Measurements from ENCODE around the gene ADH4. TPM values are rescaled to one million over a fixed set of nuclear protein-coding genes. Genes with fewer than 3 reads are reported as not detected.
A peak's percentile ranks its signal among the peaks of the same experiment; 100 is the strongest.
"Not testable (repeated sequence)": the region's sequence is repeated elsewhere in the genome, so short reads cannot be mapped to it uniquely, and the experiment has no call there.

ADH4 gene
- total RNA-seq, 4 donors from 2014 or later = 3.2 TPM; not detected in 3

- Histone ChIP-seq H3K4me3 (no peak overlapping the region), H3K27me3 (no peaks in the 10 kb centered on the region), H3K36me3 (no peaks in the 10 kb centered on the region), H3K27ac (no peak overlapping the region), H3K4me1 (no peaks in the 10 kb centered on the region), H3K9me3 (no peaks in the 10 kb centered on the region)
- no peak for DNase-seq
- TF ChIP-seq, protein P1, sequence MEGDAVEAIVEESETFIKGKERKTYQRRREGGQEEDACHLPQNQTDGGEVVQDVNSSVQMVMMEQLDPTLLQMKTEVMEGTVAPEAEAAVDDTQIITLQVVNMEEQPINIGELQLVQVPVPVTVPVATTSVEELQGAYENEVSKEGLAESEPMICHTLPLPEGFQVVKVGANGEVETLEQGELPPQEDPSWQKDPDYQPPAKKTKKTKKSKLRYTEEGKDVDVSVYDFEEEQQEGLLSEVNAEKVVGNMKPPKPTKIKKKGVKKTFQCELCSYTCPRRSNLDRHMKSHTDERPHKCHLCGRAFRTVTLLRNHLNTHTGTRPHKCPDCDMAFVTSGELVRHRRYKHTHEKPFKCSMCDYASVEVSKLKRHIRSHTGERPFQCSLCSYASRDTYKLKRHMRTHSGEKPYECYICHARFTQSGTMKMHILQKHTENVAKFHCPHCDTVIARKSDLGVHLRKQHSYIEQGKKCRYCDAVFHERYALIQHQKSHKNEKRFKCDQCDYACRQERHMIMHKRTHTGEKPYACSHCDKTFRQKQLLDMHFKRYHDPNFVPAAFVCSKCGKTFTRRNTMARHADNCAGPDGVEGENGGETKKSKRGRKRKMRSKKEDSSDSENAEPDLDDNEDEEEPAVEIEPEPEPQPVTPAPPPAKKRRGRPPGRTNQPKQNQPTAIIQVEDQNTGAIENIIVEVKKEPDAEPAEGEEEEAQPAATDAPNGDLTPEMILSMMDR (IDR thresholded peaks at IDR 0.05) = no peak
- no peak for TF ChIP-seq POLR2A (IDR thresholded peaks at IDR 0.05)
- intact Hi-C loops (cut with DNase I; ENCODE audit: low total_unique reads) = no loop called here
These were observed 40.9 kb downstream of the ADH4 start for GRCh38 chr4:99103166-99103565.

DNA sequence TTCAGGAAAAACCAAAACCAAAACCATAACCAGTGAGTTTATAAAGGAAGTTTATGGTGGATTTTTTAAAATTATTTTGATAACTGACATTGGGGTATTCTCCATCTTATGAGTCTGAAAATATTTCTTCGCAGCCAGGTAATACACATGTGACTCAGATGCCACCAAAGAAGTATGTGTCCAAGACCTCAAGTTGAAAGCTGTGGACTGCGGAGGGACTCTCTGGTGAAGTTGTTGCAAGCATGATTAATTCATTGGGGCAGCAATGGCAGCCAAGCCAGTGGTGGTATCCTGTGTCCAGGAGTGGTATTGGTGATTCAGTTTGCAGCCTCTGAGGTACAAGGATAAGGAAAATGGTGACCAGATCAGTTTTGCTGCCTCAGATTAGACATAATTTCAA lies 41.5 kb downstream of the ADH4 start:
- intact Hi-C loops (cut with DNase I; ENCODE audit: low total_unique reads) = no loop called here
- DNase-seq = no peak
- no peaks in the 10 kb centered on the region for H3K4me1 ChIP-seq

GRCh38 chr4:99100876-99101275 lies 43.2 kb downstream of the ADH4 start:
- no peaks in the 10 kb centered on the region for H3K27me3 ChIP-seq
- intact Hi-C loops (cut with DNase I; ENCODE audit: low total_unique reads) = no loop called here
- no peaks in the 10 kb centered on the region for H3K9me3 ChIP-seq
- no peak for TF ChIP-seq POLR2A (IDR thresholded peaks at IDR 0.05)
- TF ChIP-seq, protein P1 (IDR thresholded peaks at IDR 0.05) = no peak
- H3K4me3 ChIP-seq = no peak overlapping the region
- H3K4me1 ChIP-seq = no peaks in the 10 kb centered on the region
- DNase-seq = no peak
- H3K36me3 ChIP-seq = no peaks in the 10 kb centered on the region
- no peak overlapping the region for H3K27ac ChIP-seq

More for the DNA sequence above, 41.5 kb downstream of the ADH4 start:
- no peaks in the 10 kb centered on the region for H3K27me3 ChIP-seq
- no peaks in the 10 kb centered on the region for H3K9me3 ChIP-seq
- H3K27ac ChIP-seq = no peak overlapping the region
- TF ChIP-seq POLR2A (IDR thresholded peaks at IDR 0.05) = no peak
- TF ChIP-seq, protein P1 (IDR thresholded peaks at IDR 0.05) = no peak
- no peaks in the 10 kb centered on the region for H3K36me3 ChIP-seq
- no peak overlapping the region for H3K4me3 ChIP-seq

GRCh38 chr4:99099814-99100213 lies 44.3 kb downstream of the ADH4 start:
- H3K9me3 ChIP-seq; H3K4me3 ChIP-seq; H3K4me1 ChIP-seq; H3K36me3 ChIP-seq; H3K27me3 ChIP-seq; intact Hi-C loops (cut with DNase I; ENCODE audit: low total_unique reads); H3K27ac ChIP-seq; DNase-seq: not testable (repeated sequence)

GRCh38 chr4:99099311-99099710 lies 44.8 kb downstream of the ADH4 start:
- no peaks in the 10 kb centered on the region for H3K4me1 ChIP-seq
- intact Hi-C loops (cut with DNase I; ENCODE audit: low total_unique reads) = no loop called here

DNA sequence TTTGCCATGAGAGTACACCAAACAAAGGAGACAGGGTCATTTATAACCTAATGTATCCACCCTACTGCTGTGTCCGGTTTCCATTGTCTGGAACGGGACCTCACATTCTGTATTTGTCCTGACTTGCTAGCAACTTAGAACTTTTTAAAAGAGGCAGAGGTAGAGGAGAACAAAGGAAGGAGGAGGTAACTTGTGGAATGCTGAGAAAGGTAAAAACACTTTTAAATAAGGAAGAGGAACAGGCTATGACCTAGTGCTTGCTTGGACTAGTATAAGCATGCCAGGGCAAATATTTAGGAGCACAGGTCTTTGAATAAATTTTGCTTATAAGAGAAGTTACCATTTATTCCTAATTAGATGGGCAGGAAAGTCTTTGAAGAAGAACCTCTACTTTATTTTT lies 52.3 kb downstream of the ADH4 start:
- H3K27ac ChIP-seq = peak overlapping the region in 1 of 2 donors; percentile 37
- intact Hi-C loops (cut with DNase I; ENCODE audit: low total_unique reads) = not testable (repeated sequence)

More at GRCh38 chr4:99099311-99099710, 44.8 kb downstream of the ADH4 start:
- Histone ChIP-seq H3K4me3 (no peak overlapping the region), H3K9me3 (no peaks in the 10 kb centered on the region), H3K27ac (no peak overlapping the region), H3K36me3 (no peaks in the 10 kb centered on the region), H3K27me3 (no peaks in the 10 kb centered on the region)
- TF ChIP-seq, protein P1 (IDR thresholded peaks at IDR 0.05) = no peak
- no peak for TF ChIP-seq POLR2A (IDR thresholded peaks at IDR 0.05)
- DNase-seq = no peak

More for the DNA sequence above, 52.3 kb downstream of the ADH4 start:
- H3K4me3 ChIP-seq, H3K4me1 ChIP-seq, H3K36me3 ChIP-seq, H3K27me3 ChIP-seq, H3K9me3 ChIP-seq, DNase-seq: not testable (repeated sequence)
